ENCODE results near the gene CPNE7.

DNA sequence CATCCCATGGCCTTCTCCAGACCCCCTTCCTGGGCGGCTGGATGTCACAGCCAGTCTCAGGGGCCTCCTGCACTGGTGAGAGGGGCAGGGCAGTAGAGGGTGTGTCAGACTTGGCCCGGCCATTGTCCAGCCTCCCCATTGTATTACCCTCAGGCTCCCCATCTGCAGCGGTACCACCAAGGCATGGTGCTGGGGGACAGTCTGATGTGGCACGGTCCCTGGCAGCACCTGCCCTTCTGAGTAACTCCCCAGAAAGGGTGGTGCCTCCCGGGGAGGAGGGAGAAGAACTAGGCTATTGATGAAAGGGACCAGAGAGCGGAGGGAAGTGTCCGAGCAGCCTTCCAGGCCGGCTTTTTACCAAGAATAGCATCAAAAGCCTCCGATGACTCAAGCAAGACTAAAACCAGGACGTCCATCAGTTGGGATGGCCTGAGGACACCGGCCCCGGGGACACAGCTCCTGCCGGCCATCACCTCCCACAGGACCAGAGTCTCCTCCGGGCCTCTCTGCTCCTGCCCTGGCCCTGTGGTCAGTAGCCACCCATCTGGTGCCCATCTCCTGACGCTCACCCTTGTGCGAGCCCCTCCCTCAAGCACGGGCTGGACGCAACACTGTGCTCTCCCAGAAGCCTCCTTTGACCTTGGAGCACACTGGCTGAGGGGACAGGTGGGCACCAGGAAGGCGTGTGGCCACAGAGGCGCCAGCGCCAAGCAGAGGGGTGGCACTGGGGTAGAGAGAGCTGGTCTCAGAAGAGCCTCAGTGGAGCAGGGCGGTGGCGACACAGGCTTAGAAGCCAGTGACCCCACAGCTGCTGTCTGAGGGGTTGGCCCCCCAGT, 5.8 kb upstream of the CPNE7 start:
- TF ChIP-seq, protein P1, sequence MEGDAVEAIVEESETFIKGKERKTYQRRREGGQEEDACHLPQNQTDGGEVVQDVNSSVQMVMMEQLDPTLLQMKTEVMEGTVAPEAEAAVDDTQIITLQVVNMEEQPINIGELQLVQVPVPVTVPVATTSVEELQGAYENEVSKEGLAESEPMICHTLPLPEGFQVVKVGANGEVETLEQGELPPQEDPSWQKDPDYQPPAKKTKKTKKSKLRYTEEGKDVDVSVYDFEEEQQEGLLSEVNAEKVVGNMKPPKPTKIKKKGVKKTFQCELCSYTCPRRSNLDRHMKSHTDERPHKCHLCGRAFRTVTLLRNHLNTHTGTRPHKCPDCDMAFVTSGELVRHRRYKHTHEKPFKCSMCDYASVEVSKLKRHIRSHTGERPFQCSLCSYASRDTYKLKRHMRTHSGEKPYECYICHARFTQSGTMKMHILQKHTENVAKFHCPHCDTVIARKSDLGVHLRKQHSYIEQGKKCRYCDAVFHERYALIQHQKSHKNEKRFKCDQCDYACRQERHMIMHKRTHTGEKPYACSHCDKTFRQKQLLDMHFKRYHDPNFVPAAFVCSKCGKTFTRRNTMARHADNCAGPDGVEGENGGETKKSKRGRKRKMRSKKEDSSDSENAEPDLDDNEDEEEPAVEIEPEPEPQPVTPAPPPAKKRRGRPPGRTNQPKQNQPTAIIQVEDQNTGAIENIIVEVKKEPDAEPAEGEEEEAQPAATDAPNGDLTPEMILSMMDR (conservative IDR thresholded peaks at IDR 0.05; ENCODE audit: low read depth, low read length) = no peak
- TF ChIP-seq NFE2L2 (IDR thresholded peaks at IDR 0.05; ENCODE audit: low read depth, low read length) = no peak
- no peak for TF ChIP-seq RCOR1 (IDR thresholded peaks at IDR 0.05; ENCODE audit: insufficient replicate concordance, low read length)
- no peak for TF ChIP-seq POLR2A (IDR thresholded peaks at IDR 0.05; ENCODE audit: low read depth, low read length)
- no peak for TF ChIP-seq BHLHE40 (IDR thresholded peaks at IDR 0.05; ENCODE audit: low read depth, low read length)
- TF ChIP-seq SMC3 (IDR thresholded peaks at IDR 0.05; ENCODE audit: low read depth, low read length) = no peak
